ENCODE results near the gene ASCL1. TPM values are rescaled to one million over a fixed set of nuclear protein-coding genes. Genes with fewer than 3 reads are reported as not detected.
A peak's percentile ranks its signal among the peaks of the same experiment; 100 is the strongest.

ASCL1 gene
- total RNA-seq = under 1 TPM; 0.46 to 0.88 TPM
- polyA plus RNA-seq = under 1 TPM; 0.25 to 0.81 TPM
- long read RNA-seq, donor 1, partial matches to known transcripts = 0 of 2 reads
- long read RNA-seq, donor 1, other reads (novel, unspliced or antisense) = 0 of 2 reads
- long read RNA-seq, donor 2, partial matches to known transcripts = 0 of 3 reads
- long read RNA-seq, donor 2, other reads (novel, unspliced or antisense) = 0 of 3 reads
- long read RNA-seq, donor 3 = 0 reads
- long read RNA-seq, donor 4, partial matches to known transcripts = 0 of 1 reads
- long read RNA-seq, donor 4, other reads (novel, unspliced or antisense) = 0 of 1 reads
- long read RNA-seq, donor 5, transcript ASCL1-201 (2 exons, 2,472 nt) = major isoform, 6 of 6 reads
- long read RNA-seq, donor 5, partial matches to known transcripts = 0 of 6 reads
- long read RNA-seq, donor 5, other reads (novel, unspliced or antisense) = 0 of 6 reads

DNA sequence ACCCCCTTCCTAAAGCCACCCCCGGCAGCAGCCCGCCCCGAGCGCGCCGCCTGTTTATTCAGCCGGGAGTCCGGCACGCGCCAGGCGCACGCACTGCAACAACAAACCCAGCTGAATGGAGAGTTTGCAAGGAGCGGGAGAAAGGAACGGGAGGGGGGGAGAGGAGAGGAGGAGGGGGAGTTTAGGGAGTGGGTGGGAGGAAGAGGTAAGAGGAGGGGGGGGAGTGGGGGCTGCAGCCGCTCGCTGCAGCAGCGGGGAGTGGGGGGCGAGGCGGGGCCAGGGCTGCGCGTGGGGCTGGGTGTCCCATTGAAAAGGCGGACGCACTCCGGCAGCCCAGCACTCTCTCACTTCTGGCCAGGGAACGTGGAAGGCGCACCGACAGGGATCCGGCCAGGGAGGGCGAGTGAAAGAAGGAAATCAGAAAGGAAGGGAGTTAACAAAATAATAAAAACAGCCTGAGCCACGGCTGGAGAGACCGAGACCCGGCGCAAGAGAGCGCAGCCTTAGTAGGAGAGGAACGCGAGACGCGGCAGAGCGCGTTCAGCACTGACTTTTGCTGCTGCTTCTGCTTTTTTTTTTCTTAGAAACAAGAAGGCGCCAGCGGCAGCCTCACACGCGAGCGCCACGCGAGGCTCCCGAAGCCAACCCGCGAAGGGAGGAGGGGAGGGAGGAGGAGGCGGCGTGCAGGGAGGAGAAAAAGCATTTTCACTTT, at the start of gene ASCL1:
Gene ASCL1, plus strand, starts transcription at position 336 of the 712 bp plus-strand sequence. CDS start 571 bp downstream, outside the sequence.
- H3K9ac ChIP-seq (ENCODE audit: insufficient read depth in 1 of 2, low read length in 2 of 2) = no peak within 1 kb of the TSS
- H3K4me3 ChIP-seq = peak within 1 kb of the TSS; percentile 4
- H3K9me3 ChIP-seq (ENCODE audit: control insufficient read depth in 4 of 4, insufficient read depth in 3 of 4, low read length in 3 of 4) = peaks cover 0 to 7% (median 0%) of the 10 kb centered on the region in 4 donors
- H3K27ac ChIP-seq (ENCODE audit: low read depth in 1 of 2, low read length in 1 of 2) = no peak within 1 kb of the TSS
- no peak for ATAC-seq (ENCODE audit: insufficient read depth, low FRiP score)
- TF ChIP-seq, protein P1, sequence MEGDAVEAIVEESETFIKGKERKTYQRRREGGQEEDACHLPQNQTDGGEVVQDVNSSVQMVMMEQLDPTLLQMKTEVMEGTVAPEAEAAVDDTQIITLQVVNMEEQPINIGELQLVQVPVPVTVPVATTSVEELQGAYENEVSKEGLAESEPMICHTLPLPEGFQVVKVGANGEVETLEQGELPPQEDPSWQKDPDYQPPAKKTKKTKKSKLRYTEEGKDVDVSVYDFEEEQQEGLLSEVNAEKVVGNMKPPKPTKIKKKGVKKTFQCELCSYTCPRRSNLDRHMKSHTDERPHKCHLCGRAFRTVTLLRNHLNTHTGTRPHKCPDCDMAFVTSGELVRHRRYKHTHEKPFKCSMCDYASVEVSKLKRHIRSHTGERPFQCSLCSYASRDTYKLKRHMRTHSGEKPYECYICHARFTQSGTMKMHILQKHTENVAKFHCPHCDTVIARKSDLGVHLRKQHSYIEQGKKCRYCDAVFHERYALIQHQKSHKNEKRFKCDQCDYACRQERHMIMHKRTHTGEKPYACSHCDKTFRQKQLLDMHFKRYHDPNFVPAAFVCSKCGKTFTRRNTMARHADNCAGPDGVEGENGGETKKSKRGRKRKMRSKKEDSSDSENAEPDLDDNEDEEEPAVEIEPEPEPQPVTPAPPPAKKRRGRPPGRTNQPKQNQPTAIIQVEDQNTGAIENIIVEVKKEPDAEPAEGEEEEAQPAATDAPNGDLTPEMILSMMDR (IDR thresholded peaks at IDR 0.05; ENCODE audit: control extremely low read depth, extremely low read depth) = no peak
- peak; percentile 26 to 57 (median 49) for DNase-seq
- peaks cover 0 to 14% (median 0%) of the 10 kb centered on the region in 5 donors for H3K4me1 ChIP-seq (ENCODE audit: control insufficient read depth in 5 of 5, insufficient read depth in 5 of 5, low read length in 5 of 5)
- H3K36me3 ChIP-seq (ENCODE audit: control insufficient read depth in 4 of 4, insufficient read depth in 4 of 4, low read length in 4 of 4) = no peaks in the 10 kb centered on the region
- 1 to 4% methylated on average over 47 to 52 of the region's 52 CpGs for WGBS, 2 donors
- peaks cover 19 to 85% (median 81%) of the 10 kb centered on the region in 3 donors for H3K27me3 ChIP-seq (ENCODE audit: control insufficient read depth in 3 of 3, insufficient read depth in 3 of 3, low read length in 2 of 3)

DNA sequence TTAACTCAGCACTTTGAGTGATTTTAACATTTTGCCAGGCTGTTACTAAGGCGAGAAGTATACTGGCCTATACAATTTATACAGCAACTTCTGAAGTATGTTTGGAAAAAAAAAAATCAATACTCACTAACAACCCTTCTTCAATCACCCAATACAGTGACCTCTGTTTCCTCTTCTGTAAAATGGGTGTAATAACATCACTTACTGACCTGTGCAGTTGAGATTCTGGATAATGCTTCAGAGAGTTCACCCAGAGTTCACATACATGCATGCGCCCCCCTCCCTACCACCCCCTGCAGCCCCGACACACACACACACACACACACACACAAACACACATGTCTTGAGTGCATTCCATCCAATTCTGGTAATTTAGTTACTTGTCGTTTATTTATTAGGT, 49.6 kb upstream of the ASCL1 start:
- no peak overlapping the region for H3K27ac ChIP-seq (ENCODE audit: low read depth in 1 of 2, low read length in 1 of 2)
- no peaks in the 10 kb centered on the region for H3K27me3 ChIP-seq (ENCODE audit: control insufficient read depth in 3 of 3, insufficient read depth in 3 of 3, low read length in 2 of 3)
- no peaks in the 10 kb centered on the region for H3K36me3 ChIP-seq (ENCODE audit: control insufficient read depth in 4 of 4, insufficient read depth in 4 of 4, low read length in 4 of 4)
- 77 to 96% methylated on average over 4 of the region's 4 CpGs for WGBS, 2 donors
- DNase-seq (no peak), ATAC-seq (ENCODE audit: insufficient read depth, low FRiP score) (no peak)
- no peaks in the 10 kb centered on the region for H3K9me3 ChIP-seq (ENCODE audit: control insufficient read depth in 4 of 4, insufficient read depth in 3 of 4, low read length in 3 of 4)
- H3K4me1 ChIP-seq (ENCODE audit: control insufficient read depth in 5 of 5, insufficient read depth in 5 of 5, low read length in 5 of 5) = no peaks in the 10 kb centered on the region
- no peak overlapping the region for H3K9ac ChIP-seq (ENCODE audit: insufficient read depth in 1 of 2, low read length in 2 of 2)
- TF ChIP-seq, protein P1 (IDR thresholded peaks at IDR 0.05; ENCODE audit: control extremely low read depth, extremely low read depth) = no peak
- H3K4me3 ChIP-seq = no peak overlapping the region

DNA sequence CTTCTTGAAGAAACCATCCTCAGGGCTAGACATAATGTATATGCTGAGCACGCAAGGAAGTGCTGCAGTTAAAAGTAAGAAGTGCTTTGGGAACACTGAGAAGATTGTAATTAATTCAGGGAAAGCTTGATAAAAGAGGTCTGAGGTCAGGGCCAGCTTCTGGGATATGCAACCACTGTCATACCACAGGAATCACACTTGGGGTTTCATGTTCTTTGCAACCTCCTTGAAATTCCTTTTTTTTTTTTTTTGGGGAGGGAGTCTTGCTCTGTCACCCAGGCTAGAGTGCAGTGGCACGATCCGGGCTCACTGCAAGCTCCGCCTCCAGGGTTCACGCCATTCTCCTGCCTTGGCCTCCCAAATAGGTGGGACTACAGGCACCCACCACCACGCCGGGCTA, 47.3 kb upstream of the ASCL1 start:
- no peaks in the 10 kb centered on the region for H3K36me3 ChIP-seq (ENCODE audit: control insufficient read depth in 4 of 4, insufficient read depth in 4 of 4, low read length in 4 of 4)
- ATAC-seq (ENCODE audit: insufficient read depth, low FRiP score) = no peak
- no peaks in the 10 kb centered on the region for H3K9me3 ChIP-seq (ENCODE audit: control insufficient read depth in 4 of 4, insufficient read depth in 3 of 4, low read length in 3 of 4)
- no peak overlapping the region for H3K27ac ChIP-seq (ENCODE audit: low read depth in 1 of 2, low read length in 1 of 2)
- TF ChIP-seq, protein P1 (IDR thresholded peaks at IDR 0.05; ENCODE audit: control extremely low read depth, extremely low read depth) = no peak
- H3K4me3 ChIP-seq = no peak overlapping the region
- H3K27me3 ChIP-seq (ENCODE audit: control insufficient read depth in 3 of 3, insufficient read depth in 3 of 3, low read length in 2 of 3) = no peaks in the 10 kb centered on the region
- DNase-seq = no peak
- H3K4me1 ChIP-seq (ENCODE audit: control insufficient read depth in 5 of 5, insufficient read depth in 5 of 5, low read length in 5 of 5) = no peaks in the 10 kb centered on the region
- 85 to 93% methylated on average over 7 of the region's 7 CpGs for WGBS, 2 donors
- H3K9ac ChIP-seq (ENCODE audit: insufficient read depth in 1 of 2, low read length in 2 of 2) = no peak overlapping the region

Data from lung (tissue), 16 donors.